ENCODE data around the gene RBMX.
"Not testable (repeated sequence)": the region's sequence is repeated elsewhere in the genome, so short reads cannot be mapped to it uniquely, and the experiment has no call there.

The RBMX gene

DNA sequence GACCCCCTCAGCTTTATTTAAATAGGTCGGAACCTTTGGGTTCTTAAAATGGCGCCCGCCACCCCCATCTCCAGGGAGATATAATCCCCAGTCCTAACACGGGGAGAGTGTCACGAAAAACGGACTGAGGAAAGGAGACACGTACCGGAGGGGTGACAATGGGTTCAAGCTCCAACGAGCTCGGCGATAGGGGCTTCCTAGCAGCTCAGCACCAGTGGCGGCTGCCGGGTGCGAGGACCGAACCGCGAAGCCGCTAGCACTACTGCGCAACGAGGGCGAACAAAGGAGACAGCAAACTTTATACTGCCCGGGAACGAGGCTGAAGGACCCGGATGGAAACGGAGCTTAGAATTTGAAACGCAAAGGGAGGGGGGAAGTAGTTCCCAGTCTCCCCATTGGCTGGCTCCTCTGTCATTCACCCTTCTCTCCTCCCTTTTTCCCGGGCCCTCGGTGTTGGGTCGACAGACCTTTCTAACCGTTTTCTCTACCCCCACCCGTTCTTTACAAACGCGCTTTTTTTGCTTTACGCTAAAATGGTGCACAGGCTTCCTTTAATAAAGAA, at the start of gene RBMX:
TSS of gene RBMX (minus strand) at position 274 of the 562 bp plus-strand sequence. CDS start 1,298 bp downstream, outside the sequence.
- peak; percentile 82 to 94 for DNase-seq

- DNase-seq, result not testable (repeated sequence)
These were observed 40.9 kb upstream of the RBMX start for GRCh38 chrX:136921438-136921837.

GRCh38 chrX:136920001-136920400, 39.5 kb upstream of the RBMX start:
- no peak for DNase-seq

- DNase-seq, result no peak
These were observed 36.3 kb upstream of the RBMX start for GRCh38 chrX:136916827-136917226.

DNA sequence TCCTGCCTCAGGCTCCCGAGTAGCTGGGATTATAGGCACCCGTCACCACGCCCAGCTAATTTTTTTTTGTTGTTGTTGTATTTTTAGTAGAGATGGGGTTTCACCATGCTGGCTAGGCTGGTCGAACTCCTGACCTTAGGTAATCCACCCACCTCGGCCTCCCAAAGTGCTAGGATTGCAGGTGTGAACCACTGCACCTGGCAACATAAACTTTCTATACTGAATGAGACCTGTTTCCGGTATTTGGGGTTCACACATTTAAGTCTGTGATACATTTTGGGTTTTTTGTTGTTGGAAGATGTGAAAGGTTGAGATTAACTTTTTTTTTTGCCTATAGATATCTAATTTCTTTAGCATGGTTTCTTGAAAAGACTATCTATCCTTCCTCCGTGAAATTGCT, 31.1 kb upstream of the RBMX start:
- DNase-seq, result not testable (repeated sequence)

GRCh38 chrX:136911253-136911652, 30.7 kb upstream of the RBMX start:
- DNase-seq, result no peak

- DNase-seq, result no peak
These were observed 30.1 kb upstream of the RBMX start for GRCh38 chrX:136910565-136911035.

DNA sequence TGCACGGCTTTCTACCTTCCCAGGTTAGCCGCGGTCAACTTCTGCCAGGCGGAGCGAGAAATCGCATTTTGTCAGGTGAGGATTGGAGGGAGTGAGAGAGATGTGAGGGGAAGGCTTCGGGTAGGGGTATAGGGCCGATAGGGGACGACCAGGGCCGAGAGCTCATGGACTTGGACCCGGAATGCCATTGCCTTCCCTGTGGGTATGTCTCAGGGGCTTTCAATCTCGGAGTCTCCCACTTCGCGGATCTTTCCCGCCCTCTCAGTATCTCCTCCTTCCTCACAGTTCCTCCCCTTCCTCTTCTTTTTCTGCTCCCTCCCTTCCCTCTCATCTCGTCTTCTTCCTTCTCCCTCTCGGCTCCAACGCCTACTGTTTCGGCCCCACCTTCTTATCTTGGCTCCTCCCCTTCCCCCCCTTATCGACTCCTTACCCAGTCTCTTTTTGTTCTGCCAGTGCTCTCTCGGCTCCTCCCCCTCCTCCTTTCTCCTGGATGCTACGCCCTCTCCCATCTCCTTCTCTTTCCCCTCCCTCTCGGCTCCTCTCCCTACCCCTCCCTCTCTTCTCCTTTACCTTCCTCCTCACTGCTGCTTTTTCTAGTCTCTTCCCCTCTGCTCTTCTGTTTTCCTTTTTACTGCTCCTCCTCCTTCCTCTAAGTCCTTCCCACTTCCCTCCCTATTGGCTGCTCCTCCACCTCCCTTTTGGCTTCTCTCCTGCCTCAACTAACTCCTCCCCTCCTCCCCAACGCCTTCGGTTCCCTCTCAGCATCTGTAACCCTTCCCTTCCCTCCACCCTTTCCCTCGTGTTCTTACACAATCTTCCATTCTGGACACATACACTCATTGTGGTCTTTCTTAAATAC, 29.4 kb upstream of the RBMX start:
- DNase-seq, result peak; percentile 62 to 73

- DNase-seq, result peak; percentile 72 to 74
These were observed 28.7 kb upstream of the RBMX start for GRCh38 chrX:136909119-136909705.

- no peak for DNase-seq
These were observed 27.1 kb upstream of the RBMX start for GRCh38 chrX:136907621-136908020.

GRCh38 chrX:136906921-136907510, 26.5 kb upstream of the RBMX start:
- DNase-seq, result no peak

DNA sequence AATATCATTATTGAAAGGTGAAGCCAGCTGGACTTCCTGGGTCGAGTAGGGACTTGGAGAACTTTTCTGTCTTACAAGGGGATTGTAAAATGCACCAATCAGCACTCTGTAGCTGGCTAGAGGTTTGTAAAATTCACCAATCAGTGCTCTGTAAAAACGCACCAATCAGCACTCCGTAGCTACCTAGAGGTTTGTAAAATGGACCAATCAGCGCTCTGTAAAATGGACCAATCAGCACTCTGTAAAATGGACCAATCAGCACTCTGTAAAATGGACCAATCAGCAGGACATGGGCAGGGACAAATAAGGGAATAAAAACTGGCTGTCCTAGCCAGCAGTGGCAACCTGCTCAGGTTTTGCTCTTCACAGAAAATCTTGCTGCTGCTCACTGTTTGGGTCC, 23.5 kb upstream of the RBMX start:
- DNase-seq, result not testable (repeated sequence)

DNA sequence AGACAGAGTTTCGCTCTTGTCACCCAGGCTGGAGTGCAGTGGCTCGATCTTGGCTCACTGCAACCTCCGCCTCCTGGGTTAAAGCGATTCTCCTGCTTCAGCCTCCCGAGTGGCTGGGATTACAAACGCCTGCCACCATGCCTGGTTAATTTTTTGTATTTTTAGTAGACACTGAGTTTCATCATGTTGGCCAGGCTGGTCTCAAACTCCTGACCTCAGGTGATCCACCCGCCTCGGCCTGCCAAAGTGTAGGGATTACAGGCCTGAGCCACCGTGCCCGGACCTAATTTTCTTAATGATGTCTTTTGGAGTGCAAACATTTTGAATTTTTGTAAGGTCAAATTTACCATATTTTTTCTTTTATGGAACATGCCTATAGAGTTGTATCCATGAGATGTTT, 19.5 kb upstream of the RBMX start:
- DNase-seq, result not testable (repeated sequence)

DNA sequence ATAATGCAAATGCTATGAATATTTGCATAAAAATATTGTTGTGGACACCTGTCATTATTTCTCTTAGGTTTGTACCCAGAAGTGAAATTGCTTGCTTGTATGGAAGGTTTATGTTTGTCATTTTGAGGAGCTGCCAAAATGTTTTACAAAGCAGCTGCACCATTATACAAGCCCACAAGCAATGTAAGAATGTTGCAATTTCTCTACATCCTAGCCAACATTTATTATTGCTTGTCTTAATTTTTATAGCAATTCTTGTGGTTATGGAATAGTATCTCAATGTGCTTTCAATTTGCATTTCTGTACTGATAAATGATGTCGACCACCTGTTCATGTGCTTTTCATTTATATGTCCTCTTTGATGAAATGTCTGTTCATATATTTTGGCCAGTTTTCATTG, 18.7 kb upstream of the RBMX start:
- no peak for DNase-seq

DNA sequence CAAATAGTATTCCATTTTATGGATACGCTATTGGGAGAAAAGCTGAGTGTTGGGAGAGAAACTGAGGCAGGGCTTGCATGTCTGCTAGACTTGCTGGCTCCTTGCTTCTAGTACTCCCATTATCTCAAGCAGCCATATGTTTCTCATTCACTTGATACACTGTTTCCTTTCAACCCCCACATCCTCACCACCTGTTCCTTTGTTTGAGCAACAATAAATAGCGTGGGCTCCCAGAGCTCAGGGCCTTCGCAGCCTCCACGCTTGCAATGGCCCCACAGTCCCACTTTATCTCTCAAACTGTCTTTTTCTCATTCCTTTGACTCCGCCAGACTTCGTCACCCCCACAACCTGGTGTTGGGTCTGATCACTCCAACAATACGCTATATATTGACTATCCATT, 18.2 kb upstream of the RBMX start:
- DNase-seq, result not testable (repeated sequence)

- DNase-seq, result no peak
These were observed 15.8 kb upstream of the RBMX start for GRCh38 chrX:136896121-136896914.

DNA sequence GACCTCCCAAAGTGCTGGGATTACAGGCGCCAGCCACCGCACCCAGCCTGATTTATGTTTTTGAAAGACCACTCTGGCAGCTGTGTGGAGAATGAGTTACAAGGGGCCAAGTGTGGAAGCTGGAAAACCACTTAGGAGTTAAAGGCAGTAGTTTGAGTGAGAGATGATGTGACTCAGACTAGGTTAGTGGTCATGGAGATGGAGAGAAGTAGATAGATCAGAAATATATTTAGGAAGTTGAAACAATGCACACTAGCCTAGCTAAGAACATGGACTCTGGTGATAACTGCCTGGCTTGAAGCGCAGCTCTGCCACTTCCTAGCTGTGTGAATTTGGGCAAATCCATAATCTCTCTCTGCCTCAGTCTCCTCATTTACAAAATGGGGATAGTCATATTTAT, 11.9 kb upstream of the RBMX start:
- no peak for DNase-seq

DNA sequence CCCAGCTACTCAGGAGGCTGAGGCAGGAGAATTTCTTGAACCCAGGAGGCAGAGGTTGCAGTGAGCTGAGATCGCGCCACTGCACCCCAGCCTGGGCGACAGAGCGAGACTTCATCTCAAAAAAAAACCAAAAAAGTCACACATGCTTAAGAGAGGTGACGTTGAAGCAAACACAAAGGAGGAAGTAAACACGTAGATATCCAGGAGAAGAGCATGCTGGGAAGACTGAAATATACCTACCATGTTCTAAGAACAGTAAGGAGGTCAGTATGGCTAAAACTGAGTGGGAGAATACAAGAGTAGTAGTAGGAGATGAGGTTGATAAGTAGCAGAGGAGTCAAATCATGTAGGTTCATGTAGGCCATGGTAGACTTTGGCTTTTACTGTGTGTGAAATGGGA, 10.1 kb upstream of the RBMX start:
- DNase-seq, result not testable (repeated sequence)

DNA sequence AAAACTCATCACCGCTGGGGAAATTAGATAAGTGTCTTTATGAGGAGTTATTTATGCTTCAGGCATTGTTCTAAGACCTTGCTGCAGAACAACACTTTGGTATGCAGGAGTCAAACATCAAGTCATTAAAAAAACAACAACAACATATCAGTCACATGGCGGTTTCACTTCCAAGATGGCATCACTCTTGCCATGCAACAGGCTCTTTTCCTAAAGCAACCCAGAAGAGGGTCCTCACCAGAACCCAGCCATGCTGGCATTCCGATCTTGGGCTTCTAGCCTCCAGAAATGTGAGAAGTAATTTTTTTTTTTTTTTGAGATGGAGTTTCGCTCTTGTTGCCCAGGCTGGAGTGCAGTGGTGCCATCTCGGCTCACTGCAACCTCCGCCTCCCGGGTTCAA, 8.7 kb upstream of the RBMX start:
- DNase-seq, result no peak

DNA sequence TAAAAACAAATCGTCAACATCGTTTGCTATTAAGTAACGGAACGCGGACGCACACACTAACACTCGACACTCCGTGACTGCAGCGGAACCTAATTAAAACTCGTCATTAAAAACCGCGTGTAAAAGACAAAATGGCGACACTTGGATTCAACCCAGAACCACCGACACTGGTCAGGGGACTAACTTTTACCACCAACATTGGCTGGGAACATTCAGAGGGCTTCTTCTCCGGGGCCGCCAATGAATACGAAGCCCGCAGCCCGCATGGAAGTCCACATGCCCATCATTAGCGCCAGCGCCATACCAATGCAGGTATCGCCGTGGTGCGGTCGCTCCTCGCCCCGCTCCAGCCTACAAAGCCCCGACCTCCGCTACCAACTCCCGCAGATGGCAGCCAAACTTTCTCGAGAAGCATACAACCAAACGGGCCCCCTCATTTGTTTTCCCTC, 498 bp downstream of the RBMX start:
- peak; percentile 16 to 40 for DNase-seq

GRCh38 chrX:136879001-136879687, 1.4 kb downstream of the RBMX start:
- peak; percentile 26 to 28 for DNase-seq

- DNase-seq, result no peak
These were observed 2.1 kb downstream of the RBMX start for GRCh38 chrX:136878423-136878822.
